HG03565 (cell line): ENCODE data around the gene PPM1N.

ENCODE experiments used
- ATAC-seq: cut with Tn5 transposase; IDR thresholded peaks from one replicate; pipeline ENCODE4 v1.9.1; 2021; ENCODE audit warnings: mild to moderate bottlenecking, moderate library complexity; ENCODE audit not compliant: unreplicated experiment

Gene PPM1N

DNA sequence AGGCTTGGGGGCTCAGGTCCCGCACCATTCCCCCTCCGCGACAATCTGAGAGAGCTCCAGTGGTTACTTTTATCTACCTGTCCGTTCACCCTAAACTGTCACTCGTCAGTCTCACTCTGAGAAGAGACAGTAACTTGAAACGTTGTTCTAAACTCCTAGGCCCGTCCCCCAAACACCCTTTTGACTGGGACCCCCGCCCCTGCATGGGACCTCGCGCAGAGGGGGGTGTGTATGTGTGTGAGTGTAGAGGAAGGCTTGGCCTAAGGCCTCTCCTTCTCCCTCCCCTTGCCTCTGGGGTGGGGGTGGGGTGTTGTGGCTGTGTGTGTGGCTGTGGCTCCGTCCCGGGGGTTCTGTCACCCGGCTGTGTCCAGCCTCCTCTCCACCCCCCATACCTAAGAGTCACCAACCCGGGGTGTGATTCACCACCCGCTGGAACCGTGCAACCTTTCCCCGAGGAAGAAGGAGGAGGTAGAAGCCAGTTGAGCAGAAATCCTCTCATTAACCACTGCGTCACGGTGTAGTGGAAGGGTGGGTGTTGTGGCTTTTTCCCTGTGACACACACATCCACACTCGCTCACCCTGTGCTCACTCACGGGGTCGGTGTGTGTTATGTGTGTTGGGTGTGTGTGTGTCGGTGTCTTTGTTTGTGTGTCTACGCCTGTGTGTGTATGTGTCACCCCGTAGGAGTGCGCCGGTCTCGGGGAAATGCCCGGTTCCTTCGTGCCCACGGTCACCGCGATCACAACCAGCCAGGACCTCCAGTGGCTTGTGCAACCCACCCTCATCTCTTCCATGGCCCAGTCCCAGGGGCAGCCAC is 28.1 kb upstream of the PPM1N start:
- no peak for ATAC-seq

DNA sequence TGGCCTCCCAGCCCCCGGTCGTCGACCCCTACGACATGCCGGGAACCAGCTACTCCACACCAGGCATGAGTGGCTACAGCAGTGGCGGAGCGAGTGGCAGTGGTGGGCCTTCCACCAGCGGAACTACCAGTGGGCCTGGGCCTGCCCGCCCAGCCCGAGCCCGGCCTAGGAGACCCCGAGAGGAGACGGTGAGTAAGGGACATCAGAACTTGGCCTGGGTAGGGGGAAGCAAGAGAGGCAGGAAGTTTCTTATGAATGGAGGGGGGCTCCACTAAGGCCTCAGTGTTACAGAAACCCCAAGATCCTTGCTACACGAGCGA is 27.5 kb upstream of the PPM1N start:
- ATAC-seq, result no peak

DNA sequence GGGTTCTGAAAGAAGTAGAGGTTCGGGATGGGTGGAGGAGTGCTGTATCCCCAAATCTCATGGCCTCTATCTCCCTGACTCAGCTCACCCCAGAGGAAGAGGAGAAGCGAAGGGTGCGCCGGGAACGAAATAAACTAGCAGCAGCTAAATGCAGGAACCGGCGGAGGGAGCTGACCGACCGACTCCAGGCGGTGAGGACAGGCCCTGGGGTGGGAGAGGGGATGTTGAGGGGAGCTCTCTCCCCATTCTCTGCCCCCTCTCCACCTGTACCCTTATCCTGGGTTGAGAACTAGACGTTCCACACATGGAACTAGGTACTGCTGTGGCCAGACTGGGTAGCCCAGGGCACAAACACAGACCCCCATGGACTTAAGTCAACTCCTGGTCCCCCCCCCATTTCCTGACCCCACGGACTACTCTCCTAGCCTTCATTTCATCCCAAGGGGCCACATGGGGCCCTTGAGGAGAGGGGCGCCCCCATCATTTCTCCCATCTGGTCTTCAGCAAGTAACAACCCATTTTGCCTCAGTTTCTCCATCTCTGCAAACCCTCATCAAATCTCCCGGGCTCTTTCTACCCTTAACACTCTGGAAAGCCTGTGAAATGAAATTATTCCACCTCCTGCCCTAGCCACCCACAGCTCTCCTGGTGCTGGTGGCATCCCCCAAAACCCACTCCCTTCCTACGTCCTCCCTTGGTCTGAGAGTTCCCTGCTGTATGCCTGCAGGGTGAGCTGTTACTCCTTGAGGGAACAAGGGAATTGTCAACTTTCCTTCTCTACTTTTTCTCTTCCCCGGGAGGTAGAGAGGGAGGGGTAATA is 26.9 kb upstream of the PPM1N start:
- no peak for ATAC-seq

DNA sequence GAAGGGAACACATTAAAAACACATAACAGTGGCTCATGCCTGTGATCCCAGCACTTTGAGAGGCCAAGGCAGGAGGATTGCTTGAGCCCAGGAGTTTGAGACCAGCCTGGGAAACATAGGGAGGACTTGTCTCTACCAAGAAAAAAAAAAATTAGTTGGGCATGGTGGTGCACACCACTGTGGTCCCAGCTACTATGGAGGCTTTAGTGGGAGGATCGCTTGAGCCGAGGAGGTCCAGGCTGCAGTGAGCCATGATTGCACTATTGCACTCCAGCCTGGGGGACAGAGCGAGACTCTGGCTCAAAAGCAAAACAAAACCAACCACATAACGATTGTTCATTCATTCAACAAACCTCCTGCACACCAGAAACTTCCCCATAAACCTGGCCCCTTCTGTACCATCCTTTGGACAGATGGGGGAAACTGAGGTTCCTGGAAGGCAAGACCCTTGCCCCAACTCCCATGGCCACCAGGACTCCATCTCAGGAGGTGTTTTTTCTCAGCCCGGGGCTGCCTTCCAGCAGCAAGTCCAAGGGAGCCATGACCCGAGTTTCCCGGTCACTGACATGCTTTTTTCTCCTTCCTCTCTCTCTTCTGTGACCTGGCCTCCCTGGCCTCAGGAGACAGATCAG is 26.2 kb upstream of the PPM1N start:
- ATAC-seq, result no peak

DNA sequence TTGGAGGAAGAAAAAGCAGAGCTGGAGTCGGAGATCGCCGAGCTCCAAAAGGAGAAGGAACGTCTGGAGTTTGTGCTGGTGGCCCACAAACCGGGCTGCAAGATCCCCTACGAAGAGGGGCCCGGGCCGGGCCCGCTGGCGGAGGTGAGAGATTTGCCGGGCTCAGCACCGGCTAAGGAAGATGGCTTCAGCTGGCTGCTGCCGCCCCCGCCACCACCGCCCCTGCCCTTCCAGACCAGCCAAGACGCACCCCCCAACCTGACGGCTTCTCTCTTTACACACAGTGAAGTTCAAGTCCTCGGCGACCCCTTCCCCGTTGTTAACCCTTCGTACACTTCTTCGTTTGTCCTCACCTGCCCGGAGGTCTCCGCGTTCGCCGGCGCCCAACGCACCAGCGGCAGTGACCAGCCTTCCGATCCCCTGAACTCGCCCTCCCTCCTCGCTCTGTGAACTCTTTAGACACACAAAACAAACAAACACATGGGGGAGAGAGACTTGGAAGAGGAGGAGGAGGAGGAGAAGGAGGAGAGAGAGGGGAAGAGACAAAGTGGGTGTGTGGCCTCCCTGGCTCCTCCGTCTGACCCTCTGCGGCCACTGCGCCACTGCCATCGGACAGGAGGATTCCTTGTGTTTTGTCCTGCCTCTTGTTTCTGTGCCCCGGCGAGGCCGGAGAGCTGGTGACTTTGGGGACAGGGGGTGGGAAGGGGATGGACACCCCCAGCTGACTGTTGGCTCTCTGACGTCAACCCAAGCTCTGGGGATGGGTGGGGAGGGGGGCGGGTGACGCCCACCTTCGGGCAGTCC is 25.5 kb upstream of the PPM1N start:
- ATAC-seq, result no peak

DNA sequence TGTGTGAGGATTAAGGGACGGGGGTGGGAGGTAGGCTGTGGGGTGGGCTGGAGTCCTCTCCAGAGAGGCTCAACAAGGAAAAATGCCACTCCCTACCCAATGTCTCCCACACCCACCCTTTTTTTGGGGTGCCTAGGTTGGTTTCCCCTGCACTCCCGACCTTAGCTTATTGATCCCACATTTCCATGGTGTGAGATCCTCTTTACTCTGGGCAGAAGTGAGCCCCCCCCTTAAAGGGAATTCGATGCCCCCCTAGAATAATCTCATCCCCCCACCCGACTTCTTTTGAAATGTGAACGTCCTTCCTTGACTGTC is 24.9 kb upstream of the PPM1N start:
- no peak for ATAC-seq

DNA sequence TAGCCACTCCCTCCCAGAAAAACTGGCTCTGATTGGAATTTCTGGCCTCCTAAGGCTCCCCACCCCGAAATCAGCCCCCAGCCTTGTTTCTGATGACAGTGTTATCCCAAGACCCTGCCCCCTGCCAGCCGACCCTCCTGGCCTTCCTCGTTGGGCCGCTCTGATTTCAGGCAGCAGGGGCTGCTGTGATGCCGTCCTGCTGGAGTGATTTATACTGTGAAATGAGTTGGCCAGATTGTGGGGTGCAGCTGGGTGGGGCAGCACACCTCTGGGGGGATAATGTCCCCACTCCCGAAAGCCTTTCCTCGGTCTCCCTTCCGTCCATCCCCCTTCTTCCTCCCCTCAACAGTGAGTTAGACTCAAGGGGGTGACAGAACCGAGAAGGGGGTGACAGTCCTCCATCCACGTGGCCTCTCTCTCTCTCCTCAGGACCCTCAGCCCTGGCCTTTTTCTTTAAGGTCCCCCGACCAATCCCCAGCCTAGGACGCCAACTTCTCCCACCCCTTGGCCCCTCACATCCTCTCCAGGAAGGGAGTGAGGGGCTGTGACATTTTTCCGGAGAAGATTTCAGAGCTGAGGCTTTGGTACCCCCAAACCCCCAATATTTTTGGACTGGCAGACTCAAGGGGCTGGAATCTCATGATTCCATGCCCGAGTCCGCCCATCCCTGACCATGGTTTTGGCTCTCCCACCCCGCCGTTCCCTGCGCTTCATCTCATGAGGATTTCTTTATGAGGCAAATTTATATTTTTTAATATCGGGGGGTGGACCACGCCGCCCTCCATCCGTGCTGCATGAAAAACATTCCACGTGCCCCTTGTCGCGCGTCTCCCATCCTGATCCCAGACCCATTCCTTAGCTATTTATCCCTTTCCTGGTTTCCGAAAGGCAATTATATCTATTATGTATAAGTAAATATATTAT is 24.3 kb upstream of the PPM1N start:
- ATAC-seq, result no peak

DNA sequence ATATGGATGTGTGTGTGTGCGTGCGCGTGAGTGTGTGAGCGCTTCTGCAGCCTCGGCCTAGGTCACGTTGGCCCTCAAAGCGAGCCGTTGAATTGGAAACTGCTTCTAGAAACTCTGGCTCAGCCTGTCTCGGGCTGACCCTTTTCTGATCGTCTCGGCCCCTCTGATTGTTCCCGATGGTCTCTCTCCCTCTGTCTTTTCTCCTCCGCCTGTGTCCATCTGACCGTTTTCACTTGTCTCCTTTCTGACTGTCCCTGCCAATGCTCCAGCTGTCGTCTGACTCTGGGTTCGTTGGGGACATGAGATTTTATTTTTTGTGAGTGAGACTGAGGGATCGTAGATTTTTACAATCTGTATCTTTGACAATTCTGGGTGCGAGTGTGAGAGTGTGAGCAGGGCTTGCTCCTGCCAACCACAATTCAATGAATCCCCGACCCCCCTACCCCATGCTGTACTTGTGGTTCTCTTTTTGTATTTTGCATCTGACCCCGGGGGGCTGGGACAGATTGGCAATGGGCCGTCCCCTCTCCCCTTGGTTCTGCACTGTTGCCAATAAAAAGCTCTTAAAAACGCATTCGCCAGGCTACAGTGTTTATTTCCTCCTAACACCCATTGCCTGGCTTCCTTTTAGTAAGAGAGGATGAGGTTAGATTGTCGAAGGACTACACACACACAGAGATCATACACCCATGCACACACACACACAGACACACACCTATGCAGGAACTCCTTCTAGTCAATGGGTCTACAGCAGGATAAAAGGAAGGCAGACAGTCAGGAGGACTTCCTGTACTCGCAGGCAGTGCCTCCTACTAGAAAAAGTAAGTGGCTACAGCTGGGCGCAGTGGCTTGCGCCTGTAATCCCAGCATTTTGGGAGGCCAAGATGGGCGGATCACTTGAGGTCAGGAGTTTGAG is 23.4 kb upstream of the PPM1N start:
- ATAC-seq, result no peak

DNA sequence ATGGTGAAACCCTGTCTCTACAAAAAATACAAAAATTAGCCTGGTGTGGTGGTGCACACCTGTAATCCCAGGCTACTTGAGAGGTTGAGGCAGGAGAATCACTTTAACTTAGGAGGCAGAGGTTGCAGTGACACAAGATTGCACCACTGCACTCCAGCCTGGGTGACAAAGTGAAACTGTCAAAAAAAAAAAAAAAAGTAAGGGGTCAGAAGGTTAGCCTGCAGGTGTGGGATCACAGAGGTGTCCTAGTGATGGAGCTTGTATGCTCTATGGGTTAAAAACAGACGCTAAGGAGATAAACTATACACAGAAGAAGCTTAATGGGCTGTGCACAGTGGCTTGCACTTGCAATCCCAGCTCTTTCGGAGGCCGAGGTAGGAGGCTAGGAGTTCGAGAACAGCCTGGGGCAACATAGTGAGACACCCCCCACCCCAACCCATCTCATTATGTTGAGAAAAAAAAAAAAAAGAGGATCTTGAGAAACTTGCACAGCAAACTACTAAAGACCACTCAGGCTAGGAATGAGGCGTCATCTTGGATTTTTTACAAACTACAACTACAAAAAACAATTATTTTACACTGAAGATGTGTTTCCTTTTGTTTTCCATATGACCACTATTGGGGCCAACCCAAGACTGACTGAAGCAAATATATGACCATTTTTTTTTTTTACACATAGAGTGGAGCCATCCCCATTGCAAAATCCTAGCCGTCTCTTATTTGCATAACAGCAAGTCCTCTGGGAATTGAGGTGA is 22.5 kb upstream of the PPM1N start:
- no peak for ATAC-seq

DNA sequence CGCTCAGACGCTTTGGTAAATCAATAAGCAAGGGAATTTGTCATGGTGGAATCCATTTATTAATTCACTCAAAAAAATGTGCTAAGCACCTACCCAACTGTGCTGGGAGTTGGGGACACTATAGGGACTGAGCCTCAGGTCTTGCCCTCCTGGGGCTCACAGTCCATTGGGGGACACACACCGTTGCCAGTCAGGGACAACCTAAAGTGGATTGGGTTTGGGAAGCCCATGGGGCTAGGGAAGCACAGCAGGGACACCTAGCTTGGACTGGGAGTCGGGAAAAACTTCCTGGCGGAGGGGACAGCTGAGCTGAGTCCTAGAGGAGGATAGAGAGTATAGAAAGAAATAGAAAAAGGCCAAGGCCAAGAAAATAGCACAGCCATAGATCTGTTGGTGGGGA is 21.9 kb upstream of the PPM1N start:
- ATAC-seq, result no peak

DNA sequence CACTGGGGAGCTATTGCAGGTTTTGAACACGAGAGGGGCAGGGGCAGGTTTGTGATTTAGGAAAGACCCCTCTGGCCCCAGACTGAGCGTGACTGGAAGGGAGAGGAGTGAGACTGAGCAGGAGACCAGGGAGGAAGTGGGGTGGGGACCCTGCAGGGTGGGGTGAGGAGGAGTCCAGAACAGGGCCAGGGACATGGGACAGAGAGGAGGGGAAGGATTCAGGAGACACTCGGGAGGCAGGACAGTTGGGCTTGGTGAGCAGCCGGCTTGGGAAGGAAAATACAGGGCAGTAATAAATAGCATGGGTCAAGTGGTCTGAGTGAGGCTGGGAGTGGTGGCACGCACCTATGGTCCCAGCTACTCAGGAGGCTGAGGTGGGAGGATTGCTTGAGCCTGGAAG is 21.1 kb upstream of the PPM1N start:
- ATAC-seq, result no peak

DNA sequence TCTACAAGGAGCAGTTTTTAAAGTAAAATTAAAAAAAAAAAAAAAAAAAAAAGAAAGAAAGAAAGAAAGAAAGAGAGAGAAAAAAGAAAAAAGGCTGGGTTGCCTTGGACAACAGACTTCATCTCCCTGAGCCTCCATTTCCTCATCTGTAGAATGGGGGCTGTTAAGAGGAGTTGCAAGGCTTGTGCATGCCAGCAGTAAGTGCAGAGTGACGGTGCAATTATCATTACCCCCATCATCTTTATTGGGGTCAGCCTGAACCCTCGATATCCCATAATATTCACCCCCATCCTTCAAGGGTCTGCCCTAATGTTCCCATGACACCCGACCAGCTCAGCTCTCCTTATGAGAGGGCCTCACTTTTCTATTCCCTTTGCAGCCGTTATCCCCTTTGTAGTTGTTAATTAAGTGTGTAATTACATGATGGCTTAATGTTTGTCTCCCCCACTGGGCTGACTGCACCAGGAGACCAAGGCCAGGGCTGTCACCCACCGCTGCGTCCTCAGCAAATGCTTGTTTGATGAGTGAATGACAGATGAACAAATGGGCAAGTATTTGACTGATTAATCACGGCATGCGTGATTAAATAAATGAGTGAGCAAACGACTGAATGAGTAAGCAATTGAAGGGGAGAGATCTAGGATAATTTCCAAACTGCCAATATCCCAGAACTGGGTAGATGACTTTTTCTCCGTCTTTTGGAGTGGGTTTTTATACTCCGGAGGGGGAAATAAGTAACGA is 20.4 kb upstream of the PPM1N start:
- ATAC-seq, result peak; percentile 8

DNA sequence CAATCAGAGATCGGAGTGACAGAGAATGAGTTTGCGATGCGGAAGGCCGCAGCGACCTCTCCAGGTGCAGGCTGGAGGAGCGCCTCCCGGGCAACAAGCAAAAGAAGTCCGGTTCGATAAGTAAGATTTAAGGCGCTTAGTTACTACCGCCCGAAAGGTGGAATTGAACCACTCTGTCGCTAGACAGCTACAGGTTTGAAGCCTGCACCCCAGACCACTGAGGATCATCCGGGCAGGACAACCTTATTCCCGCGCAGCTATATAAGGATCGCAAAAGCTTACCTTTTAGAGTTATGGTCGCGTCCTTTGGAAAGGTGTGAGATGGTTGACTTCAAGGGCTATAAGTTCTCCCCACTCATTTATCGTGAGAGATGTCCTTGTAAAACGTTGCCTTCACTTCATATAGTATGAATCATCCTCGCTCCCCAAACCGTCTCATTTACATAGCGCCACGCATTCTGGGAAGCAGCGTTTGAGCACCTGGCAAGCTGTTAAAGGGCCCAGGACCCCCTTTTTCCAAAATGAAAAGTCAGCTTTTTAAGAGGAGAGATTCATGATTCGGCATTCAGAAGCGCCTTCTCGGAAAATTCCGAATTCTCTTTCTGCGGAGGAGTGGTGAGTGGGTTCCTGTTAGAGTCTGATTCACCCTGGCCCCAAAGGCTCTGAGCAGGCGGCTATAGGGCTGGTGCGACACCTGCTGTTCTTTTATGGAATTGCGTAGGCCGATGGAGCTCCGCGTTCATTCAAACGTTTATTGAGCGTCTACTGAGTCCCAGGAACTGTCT is 19.6 kb upstream of the PPM1N start:
- ATAC-seq, result peak; percentile 63

DNA sequence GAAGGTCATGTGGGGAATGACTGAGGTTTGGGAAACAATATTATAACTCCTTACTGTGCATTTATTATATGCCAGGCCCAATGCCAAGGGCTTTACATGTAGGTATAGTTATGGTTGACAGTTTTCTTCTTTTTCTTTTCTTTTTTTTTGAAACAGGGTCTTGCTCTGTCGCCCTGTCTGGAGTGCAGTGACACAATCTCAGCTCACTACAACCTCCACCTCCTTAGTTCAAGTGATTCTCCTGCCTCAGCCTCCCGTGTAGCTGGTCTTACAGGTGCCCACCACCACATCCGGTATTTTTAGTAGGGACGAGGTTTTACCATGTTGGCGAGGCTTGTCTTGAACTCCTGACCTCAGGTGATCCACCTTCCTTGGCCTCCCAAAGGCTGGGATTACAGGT is 15.2 kb upstream of the PPM1N start:
- no peak for ATAC-seq

DNA sequence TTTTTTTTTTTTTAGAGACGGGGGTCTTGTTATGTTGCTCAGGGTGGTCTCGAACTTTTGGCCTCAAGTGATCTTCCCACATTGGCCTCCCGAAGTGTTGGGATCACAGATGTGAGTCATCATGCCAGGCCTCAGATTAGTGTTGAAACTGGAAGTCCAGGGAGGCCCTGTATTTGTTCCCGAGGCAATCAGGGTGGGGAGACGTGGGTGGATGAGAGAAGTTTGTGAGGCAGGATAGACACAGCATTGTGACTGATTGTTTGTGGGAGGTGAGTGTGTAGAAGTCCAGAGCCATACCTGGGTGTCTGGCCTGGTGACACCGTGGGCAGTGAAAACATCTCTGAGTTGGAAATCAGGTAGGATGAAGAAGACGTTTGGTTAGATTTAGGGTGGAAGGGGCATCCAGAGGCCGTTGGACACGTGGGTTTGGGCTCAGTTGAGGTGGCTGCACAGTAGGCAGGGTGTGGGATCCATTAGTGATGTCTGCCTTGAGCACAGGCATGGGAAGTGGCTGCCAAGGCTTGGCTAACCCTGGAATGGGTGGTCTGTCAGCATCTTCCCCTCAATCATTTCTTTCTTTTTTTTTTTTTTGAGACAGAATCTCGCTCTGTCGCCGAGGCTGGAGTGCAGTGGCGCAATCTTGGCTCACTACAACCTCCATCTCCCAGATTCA is 13.8 kb upstream of the PPM1N start:
- no peak for ATAC-seq

DNA sequence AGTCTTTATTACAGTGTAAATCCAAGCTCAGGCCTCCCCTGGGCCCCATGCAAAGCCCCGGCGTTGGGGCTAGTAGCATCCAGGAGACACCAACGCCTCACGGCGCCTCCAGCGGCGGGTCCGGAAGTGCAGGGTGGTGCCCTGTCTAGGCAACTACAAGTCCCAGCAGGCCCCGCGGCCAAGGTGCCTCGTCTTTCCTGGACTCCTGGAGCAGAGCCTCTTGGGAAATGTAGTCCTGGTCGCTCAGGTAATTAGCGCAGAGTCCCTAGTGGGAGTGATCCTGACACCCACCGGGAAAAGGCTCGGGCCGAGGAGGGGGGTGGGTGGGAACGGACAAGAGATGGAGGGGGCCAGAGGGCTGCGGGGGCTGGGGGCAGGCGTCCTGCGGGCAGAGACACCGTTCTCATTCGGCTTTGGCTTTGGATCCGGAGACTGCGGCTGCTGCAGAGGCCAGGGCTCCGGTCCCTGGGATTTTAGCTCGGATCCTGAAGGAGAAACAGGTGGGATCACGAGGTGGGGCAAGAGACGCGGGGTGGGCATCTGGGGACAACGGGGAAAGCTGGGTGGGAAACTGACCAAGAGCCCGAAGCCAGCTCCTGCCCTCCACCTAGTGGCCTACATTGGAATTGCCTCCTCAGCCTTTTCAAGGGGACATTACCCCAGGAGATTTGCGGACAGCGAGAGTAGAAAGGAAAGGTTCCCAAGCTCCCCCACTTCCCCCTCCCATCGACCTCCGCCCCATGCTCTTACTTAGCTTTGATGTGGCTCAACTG is 12.8 kb upstream of the PPM1N start:
- peak; percentile 86 for ATAC-seq
